Measurements from ENCODE around the gene ZDHHC1.

Gene ZDHHC1

DNA sequence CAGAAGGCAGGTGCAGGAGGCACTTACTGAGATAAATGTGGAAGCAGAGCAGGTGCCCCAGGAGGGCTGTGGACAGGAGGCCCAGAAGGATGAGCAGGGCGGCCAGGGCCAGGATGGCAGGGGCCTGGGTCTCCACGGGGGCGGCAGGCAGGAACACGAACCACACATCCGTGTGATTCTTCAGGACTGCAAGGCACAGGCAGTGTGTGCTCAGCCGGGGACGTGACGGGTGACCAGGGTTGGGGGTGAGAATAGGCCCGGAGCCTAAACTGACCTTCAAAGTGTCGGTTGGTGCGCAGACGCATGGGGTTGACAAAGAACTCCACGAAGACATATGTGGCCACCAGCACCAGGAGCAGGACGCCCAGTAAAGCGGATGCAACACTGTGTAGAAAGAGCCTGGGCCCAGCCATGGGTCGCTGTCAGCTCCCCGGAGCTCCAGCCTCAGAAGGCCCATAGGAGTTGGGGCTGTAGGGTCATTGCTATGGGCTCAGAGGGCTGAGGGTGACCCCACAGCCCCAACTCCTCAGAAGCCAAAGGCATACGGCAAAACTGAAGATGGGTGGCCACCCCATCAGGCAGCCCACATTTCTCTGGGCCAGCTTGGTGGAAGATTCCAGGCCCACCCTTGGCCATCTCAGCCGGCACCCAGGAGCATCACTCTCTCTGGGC is 17.6 kb downstream of the ZDHHC1 start:
- H3K4me3 ChIP-seq (ENCODE audit: low read depth, low read length), result no peak overlapping the region
- no peak for TF ChIP-seq CTCF (IDR thresholded peaks at IDR 0.05; ENCODE audit: insufficient read depth, low read depth, low read length, missing control alignments)
- DNase-seq (ENCODE audit: low read depth), result no peak

DNA sequence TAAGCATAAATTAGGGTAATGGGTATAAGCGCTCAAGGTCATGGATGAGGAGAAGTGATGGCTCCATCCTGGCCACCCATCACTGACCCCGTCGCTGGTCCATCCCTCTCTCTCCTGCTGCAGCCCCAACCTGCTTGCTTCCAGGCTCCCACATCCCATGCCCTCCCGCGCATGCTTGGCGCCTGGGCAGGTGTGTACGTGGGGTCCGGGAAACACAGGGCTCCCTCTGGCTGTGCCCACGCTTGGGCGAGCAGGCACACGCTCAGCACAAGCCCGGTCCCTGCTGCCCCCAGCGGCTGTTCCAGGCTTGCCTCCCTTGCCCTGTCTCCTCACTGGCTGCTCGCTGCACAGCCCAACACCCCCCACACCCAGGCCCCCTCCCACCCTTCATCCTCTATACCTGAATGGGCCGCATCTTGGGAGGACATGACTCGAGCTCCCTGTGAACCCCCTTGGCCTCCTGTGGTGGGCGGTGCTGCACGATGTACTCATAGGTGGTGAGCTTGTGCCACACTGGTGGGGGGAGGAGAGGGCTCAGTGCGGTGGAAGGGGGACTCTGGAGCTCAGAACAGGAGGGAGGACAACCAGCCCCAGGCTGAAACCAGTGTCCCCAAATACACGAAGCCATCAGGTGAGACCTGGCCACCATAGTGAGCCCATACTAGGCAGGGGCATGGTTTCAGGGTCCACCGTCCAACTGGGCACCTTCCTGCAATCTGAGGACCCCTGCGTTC is 18.3 kb downstream of the ZDHHC1 start:
- no peak for DNase-seq (ENCODE audit: low read depth)
- TF ChIP-seq CTCF (IDR thresholded peaks at IDR 0.05; ENCODE audit: insufficient read depth, low read depth, low read length, missing control alignments), result no peak

DNA sequence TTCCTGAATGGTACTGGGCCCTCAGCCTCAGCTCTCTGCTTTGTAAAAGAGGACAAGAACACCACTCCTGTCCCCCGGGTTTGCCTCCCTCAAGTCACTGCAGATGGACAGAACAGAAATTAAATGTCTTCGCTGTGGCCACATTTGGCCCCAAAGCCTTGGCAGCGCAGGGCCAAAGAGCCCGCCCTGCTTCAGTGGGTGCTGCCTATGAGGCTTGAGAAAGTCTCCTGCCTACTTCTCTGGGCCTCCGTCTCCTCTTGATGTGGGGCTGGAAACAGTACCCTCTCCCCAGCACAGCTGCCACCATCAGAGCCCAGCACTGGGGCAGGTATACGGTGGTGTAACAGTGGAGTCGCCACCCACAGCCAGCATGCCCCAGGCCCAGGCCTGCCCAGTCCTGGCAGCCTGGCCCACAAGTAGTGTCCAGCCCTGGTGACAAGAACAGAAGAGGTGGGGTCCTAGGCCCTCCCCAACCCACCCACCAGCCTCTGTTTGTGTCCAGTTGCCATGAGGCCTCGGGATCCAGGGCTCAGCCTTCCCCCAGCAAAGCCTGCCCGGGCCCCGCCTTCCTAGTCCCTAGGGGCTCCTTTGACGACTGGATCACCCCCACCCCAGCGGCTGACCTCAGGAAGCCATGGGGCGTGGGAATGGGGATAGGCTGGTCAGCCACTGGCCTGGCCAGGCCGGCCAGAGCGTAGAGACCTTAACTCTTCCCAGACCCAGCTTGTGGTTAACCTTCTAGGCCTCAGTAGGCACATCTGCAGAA is 19.1 kb downstream of the ZDHHC1 start:
- TF ChIP-seq CTCF (IDR thresholded peaks at IDR 0.05; ENCODE audit: insufficient read depth, low read depth, low read length, missing control alignments), result no peak
- no peak overlapping the region for H3K4me3 ChIP-seq (ENCODE audit: low read depth, low read length)
- DNase-seq (ENCODE audit: low read depth), result no peak

More for the DNA sequence above, 18.3 kb downstream of the ZDHHC1 start:
- H3K4me3 ChIP-seq (ENCODE audit: low read depth, low read length), result no peak overlapping the region

DNA sequence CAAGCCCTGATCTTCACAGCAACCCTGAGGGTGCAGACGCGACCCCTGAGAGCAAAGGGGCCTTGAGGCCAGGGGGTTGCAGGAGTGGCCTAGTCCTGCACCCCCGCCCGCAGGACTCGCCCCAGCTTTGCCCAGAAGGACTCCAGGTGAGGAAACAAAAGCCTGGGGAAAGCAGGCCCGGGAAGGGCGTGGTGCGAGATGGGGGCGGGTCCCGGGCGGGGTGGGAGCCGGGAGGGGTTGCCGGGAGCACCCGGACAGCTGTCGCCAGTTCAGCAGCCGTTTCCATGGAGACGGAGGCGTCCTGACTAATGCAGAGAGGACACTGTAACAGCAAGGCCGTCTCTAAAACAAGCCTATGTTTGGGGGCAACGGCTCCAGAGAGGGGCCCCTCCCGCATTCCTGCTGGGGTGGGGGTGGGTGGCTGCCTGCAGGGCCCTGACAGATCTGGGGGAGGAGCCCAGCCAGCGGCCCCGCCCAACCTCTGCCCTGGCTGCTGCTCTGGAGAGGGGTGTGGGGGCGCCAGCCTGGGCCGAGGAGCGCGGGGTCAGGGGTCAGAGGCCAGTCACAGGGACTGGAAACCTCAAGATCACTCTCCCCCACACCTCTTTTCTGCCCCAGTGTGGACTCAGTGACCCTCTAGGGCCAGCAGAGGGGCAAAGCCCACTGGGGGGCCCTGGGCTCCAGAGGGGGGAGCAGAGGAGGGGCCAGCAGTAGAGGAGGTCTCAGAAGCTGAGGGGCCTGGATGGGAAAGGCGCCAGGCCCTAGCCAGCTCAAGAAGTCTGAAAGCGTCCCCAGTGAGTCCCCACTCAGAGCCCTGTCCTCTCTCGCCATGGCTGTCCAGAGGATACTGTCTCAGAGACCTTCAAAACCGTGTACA is 19.9 kb downstream of the ZDHHC1 start:
- no peak overlapping the region for H3K4me3 ChIP-seq (ENCODE audit: low read depth, low read length)
- TF ChIP-seq CTCF (IDR thresholded peaks at IDR 0.05; ENCODE audit: insufficient read depth, low read depth, low read length, missing control alignments), result no peak
- peak; percentile 36 for DNase-seq (ENCODE audit: low read depth)

DNA sequence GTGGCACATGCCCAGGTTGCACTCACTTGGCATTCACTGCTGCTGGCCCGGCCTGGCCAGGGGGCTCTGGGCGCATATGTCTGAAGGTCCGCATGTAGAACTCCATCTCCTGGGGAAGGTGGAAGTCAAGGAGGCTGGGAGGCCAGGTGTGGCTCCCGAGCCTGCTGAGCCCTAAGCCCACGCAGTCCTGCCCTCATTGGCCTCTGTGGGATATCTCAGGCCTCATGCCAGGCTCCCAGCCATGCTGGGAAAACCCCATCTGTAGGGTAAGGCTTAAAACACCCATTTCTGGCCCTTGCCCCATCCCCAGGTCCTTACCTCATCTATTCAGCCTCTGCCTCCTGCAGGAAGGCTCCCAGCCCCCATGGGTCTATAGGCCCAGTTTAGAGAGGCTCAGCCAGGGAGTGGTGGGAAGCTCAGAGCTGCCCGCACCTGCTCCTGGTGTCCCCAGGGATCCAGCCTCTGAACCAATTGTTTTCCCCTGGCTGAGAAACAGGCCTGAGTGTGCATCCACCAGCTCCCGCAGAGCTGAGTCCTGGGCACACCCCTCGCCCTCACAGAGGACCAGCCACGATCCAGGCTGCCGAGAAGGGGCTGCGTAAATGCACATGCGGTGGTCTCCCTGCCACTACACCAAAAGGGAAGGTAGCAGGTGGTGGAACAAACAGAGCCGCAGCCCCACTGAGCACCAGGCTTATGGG is 20.7 kb downstream of the ZDHHC1 start:
- TF ChIP-seq CTCF (IDR thresholded peaks at IDR 0.05; ENCODE audit: insufficient read depth, low read depth, low read length, missing control alignments), result no peak
- no peak overlapping the region for H3K4me3 ChIP-seq (ENCODE audit: low read depth, low read length)
- DNase-seq (ENCODE audit: low read depth), result no peak

DNA sequence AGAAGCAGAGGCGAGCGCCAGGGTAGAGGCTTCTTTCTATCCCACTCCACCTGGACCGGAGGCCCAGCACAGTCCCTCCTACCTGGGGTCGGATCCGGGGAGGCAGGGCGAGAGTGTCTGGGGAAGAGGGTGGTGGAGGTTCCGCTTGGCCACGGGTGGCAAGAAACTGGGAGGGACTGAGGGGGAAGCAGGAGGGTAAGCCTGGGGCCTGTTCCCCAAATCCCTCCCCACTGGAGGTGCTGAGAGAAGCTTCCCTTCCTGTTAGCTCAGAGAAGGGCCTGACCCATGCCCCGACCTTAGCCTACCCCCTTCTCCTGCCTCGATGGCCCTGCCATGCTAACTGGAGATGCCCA is 21.2 kb downstream of the ZDHHC1 start:
- DNase-seq (ENCODE audit: low read depth), result no peak
- no peak for TF ChIP-seq CTCF (IDR thresholded peaks at IDR 0.05; ENCODE audit: insufficient read depth, low read depth, low read length, missing control alignments)
- no peak overlapping the region for H3K4me3 ChIP-seq (ENCODE audit: low read depth, low read length)

Data from GM12865 (cell line).